ENCODE results near the gene PSMD2.
"Not testable (repeated sequence)": the region's sequence is repeated elsewhere in the genome, so short reads cannot be mapped to it uniquely, and the experiment has no call there.

Gene PSMD2

DNA sequence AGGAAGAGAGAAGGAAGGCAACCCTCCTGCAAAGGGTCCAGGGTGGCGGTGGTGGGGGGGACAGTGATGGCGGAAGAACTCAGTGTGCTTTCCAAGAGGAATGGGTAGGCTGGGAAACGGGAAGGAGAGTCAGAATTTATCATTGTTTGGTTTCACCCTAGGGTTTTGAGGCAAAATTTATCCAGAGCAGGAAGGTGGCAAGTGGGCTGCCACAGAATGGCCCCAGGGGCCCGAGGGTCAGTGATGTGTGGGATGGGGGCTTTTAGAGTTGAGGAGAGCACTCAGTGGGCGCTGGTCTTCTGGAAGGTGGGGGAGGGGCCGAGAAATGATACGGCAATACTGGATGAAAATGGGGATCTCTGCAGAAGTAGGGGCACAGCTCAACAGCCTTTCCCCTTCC, 38.9 kb downstream of the PSMD2 start:
- TF ChIP-seq, protein P1, sequence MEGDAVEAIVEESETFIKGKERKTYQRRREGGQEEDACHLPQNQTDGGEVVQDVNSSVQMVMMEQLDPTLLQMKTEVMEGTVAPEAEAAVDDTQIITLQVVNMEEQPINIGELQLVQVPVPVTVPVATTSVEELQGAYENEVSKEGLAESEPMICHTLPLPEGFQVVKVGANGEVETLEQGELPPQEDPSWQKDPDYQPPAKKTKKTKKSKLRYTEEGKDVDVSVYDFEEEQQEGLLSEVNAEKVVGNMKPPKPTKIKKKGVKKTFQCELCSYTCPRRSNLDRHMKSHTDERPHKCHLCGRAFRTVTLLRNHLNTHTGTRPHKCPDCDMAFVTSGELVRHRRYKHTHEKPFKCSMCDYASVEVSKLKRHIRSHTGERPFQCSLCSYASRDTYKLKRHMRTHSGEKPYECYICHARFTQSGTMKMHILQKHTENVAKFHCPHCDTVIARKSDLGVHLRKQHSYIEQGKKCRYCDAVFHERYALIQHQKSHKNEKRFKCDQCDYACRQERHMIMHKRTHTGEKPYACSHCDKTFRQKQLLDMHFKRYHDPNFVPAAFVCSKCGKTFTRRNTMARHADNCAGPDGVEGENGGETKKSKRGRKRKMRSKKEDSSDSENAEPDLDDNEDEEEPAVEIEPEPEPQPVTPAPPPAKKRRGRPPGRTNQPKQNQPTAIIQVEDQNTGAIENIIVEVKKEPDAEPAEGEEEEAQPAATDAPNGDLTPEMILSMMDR (IDR thresholded peaks at IDR 0.05), result no peak
- intact Hi-C loops (cut with DNase I; ENCODE audit: low total_unique reads), result loop anchor here (2.0 kb wide), 2 partner anchors 25 to 39 kb away; partner anchors contain the start of gene PSMD2
- Histone ChIP-seq H3K4me1 (peaks cover 0 to 39% (median 27%) of the 10 kb centered on the region in 4 donors), H3K4me3 (peak overlapping the region; percentile 90 to 94), H3K9me3 (no peaks in the 10 kb centered on the region), H3K27me3 (no peaks in the 10 kb centered on the region), H3K27ac (peak overlapping the region; percentile 97 to 98), H3K36me3 (peaks cover 29 to 42% (median 40%) of the 10 kb centered on the region in 3 donors)
- DNase-seq, result no peak

DNA sequence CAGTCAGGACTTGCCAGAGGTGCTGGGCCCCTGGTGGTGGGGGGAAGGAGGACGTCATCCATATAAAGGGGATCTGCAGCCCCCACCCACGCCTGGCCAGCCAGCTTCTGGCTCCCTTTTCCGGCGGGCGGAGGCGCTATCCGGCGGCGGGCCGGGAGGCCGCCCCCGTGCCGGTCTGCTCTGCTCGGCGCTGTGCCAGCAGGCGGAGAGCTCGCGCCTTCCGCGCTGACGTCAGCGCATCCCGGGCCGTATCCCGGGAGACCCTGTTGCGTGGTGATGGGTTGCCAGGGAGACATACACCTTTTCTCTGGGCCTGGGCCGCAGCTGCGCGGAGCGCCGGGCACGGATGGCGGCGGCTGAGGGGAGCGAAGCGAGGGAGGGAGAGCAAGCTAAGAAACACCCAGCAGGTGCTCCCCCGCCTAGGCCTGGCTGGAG, 39.5 kb downstream of the PSMD2 start:
- H3K27ac ChIP-seq, result peak overlapping the region; percentile 97 to 98
- intact Hi-C loops (cut with DNase I; ENCODE audit: low total_unique reads), result loop anchor here (2.0 kb wide), 1 partner anchor 40 kb away; the partner anchor contains the start of gene PSMD2
- TF ChIP-seq, protein P1 (IDR thresholded peaks at IDR 0.05), result no peak
- peak overlapping the region; percentile 90 to 94 for H3K4me3 ChIP-seq
- no peaks in the 10 kb centered on the region for H3K27me3 ChIP-seq
- H3K36me3 ChIP-seq, result peaks cover 31 to 42% (median 40%) of the 10 kb centered on the region in 3 donors
- no peaks in the 10 kb centered on the region for H3K9me3 ChIP-seq
- peak; percentile 83 to 96 for DNase-seq
- H3K4me1 ChIP-seq, result peaks cover 0 to 39% (median 27%) of the 10 kb centered on the region in 4 donors

DNA sequence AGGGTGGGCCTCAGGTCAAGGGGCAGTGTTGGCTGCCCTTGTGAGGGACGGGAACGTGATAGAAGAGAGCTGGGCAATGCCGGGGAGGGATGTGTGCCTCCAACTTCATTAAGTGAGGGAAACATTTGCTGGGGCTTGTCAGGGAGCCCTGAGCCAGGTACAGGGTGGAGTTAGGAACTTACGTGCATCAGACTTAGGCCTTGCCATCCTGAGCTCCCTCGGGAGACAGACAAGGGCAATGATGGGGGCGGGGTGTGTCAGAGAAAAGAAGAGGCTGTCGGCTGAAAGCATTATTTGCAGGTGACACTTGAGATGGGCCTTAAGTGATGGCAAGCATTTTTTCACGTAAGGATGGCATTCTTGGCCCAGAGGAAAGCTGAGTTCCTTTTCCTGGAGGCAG, 40.0 kb downstream of the PSMD2 start:
- H3K9me3 ChIP-seq, result no peaks in the 10 kb centered on the region
- peak overlapping the region; percentile 97 to 98 for H3K27ac ChIP-seq
- H3K4me1 ChIP-seq, result peaks cover 0 to 39% (median 27%) of the 10 kb centered on the region in 4 donors
- no peaks in the 10 kb centered on the region for H3K27me3 ChIP-seq
- H3K36me3 ChIP-seq, result peaks cover 34 to 41% (median 40%) of the 10 kb centered on the region in 3 donors
- TF ChIP-seq, protein P1 (IDR thresholded peaks at IDR 0.05), result no peak
- peak overlapping the region; percentile 90 to 94 for H3K4me3 ChIP-seq
- DNase-seq, result no peak
- intact Hi-C loops (cut with DNase I; ENCODE audit: low total_unique reads), result loop anchor here (2.0 kb wide), 1 partner anchor 40 kb away; the partner anchor contains the start of gene PSMD2

DNA sequence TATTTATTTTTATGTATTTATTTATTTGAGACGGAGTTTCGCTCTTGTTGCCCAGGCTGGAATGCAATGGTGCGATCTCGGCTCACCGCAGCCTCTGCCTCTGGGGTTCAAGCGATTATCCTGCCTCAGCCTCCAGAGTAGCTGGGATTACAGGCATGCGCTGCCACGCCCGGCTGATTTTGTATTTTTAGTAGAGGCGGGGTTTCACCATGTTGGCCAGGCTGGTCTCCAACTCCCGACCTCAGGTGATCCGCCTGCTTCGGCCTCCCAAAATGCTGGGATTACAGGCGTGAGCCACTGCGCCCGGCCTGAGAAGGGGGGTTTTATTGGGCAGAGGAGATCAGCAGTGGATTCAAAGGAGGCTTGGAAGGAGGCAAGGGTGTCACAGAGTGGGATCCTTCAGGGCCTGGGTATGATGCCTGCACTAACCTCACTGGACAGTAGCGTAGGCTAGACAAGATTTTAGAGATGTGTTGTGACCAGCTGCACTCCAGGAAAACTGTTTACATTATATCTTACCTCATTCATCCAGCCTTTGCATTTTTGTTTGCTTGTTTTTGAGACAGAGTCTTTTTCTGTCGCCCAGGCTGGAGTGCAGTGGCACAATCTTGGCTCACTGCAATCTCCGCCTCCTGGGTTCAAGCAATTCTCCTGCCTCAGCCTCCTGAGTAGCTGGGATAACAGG, 40.6 kb downstream of the PSMD2 start:
- not testable (repeated sequence) for DNase-seq, H3K4me3 ChIP-seq, H3K27me3 ChIP-seq, H3K9me3 ChIP-seq
- Histone ChIP-seq H3K4me1 (peaks cover 0 to 39% (median 27%) of the 10 kb centered on the region in 4 donors), H3K36me3 (peaks cover 36 to 42% (median 40%) of the 10 kb centered on the region in 3 donors), H3K27ac (peak overlapping the region; percentile 97 to 98)
- intact Hi-C loops (cut with DNase I; ENCODE audit: low total_unique reads), result loop anchor here (2.0 kb wide), 1 partner anchor 41 kb away; the partner anchor contains the start of gene PSMD2

DNA sequence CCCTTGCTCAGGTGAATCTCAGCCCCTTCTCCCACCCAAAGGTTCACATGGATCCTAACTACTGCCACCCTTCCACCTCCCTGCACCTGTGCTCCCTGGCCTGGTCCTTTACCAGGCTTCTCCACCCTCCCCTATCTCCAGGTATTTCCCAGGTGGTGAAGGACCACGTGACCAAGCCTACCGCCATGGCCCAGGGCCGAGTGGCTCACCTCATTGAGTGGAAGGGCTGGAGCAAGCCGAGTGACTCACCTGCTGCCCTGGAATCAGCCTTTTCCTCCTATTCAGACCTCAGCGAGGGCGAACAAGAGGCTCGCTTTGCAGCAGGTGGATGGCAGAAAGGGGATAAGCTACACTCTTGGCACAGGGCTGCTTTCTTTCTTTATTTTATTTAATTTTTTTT, 42.9 kb downstream of the PSMD2 start:
- intact Hi-C loops (cut with DNase I; ENCODE audit: low total_unique reads), result no loop called here
- no peaks in the 10 kb centered on the region for H3K9me3 ChIP-seq

More for the DNA sequence above, 42.9 kb downstream of the PSMD2 start:
- Histone ChIP-seq H3K4me3 (no peak overlapping the region), H3K36me3 (peaks cover 39 to 49% (median 39%) of the 10 kb centered on the region in 3 donors), H3K4me1 (peaks cover 0 to 41% (median 24%) of the 10 kb centered on the region in 4 donors), H3K27me3 (no peaks in the 10 kb centered on the region), H3K27ac (no peak overlapping the region)
- no peak for DNase-seq
- TF ChIP-seq, protein P1 (IDR thresholded peaks at IDR 0.05), result no peak

Measured in tibial artery (tissue), 4 donors.